ENCODE data around the gene RPL13. TPM values are rescaled to one million over a fixed set of nuclear protein-coding genes. Genes with fewer than 3 reads are reported as not detected.

RPL13 gene
- total and polyA plus RNA-seq, 2 of the 13 experiments (the other 11 are each of a cell fraction or from before 2014, with no cell fraction given): 2,988 to 4,411 TPM

GRCh38 chr16:89563639-89564392 is 3.3 kb downstream of the RPL13 start (continued):
- TF ChIP-seq ZNF672 (CRISPR knock-in tag; IDR thresholded peaks at IDR 0.05): no peak
- TF ChIP-seq MATR3 (CRISPR knock-in tag; IDR thresholded peaks at IDR 0.05): no peak
- no peak for TF ChIP-seq ZNF567 (CRISPR knock-in tag; IDR thresholded peaks at IDR 0.05; ENCODE audit: borderline replicate concordance)
- no peak for TF ChIP-seq ZNF816 (CRISPR knock-in tag; IDR thresholded peaks at IDR 0.05; ENCODE audit: borderline replicate concordance)
- no peak for TF ChIP-seq EZH2 (conservative IDR thresholded peaks at IDR 0.05; ENCODE audit: low read depth, low read length)
- no peak for TF ChIP-seq ASH2L (IDR thresholded peaks at IDR 0.05; ENCODE audit: insufficient read length, low read depth, low read length)
- TF ChIP-seq ZNF253 (CRISPR knock-in tag; IDR thresholded peaks at IDR 0.05; ENCODE audit: borderline replicate concordance): no peak
- no peak for TF ChIP-seq ZNF18 (CRISPR knock-in tag; IDR thresholded peaks at IDR 0.05; ENCODE audit: insufficient replicate concordance)
- no peak for TF ChIP-seq MIER2 (CRISPR knock-in tag; IDR thresholded peaks at IDR 0.05)
- no peak for TF ChIP-seq ZNF646 (CRISPR knock-in tag; IDR thresholded peaks at IDR 0.05)
- no peak for TF ChIP-seq ZBTB46 (CRISPR knock-in tag; IDR thresholded peaks at IDR 0.05; ENCODE audit: borderline replicate concordance)
- no peak for TF ChIP-seq MAFF (IDR thresholded peaks at IDR 0.05; ENCODE audit: low read depth, low read length)
- TF ChIP-seq BRD4 (CRISPR knock-in tag; IDR thresholded peaks at IDR 0.05): no peak
- peak; percentile 19; the same call in 1 of the 2 replicates for TF ChIP-seq ZNF335 (CRISPR knock-in tag; IDR thresholded peaks at IDR 0.05)
- 0 out of 2 replicates have a peak, but pooled peaks have one; percentile 42 for TF ChIP-seq ZSCAN21 (CRISPR knock-in tag; IDR thresholded peaks at IDR 0.05; ENCODE audit: borderline replicate concordance)
- TF ChIP-seq SIX1 (CRISPR knock-in tag; IDR thresholded peaks at IDR 0.05; ENCODE audit: borderline replicate concordance): no peak
- no peak for TF ChIP-seq NR2F2 (IDR thresholded peaks at IDR 0.05; ENCODE audit: borderline replicate concordance, low read depth)
- TF ChIP-seq NCOA5 (CRISPR knock-in tag; IDR thresholded peaks at IDR 0.05): no peak
- TF ChIP-seq POLR2A (IDR thresholded peaks at IDR 0.05; ENCODE audit: insufficient read depth in 1 of 2, low read depth in 2 of 2, low read length in 2 of 2): peak; percentile 57 to 61; a peak in 3 of 4 replicates
- TF ChIP-seq THAP8 (CRISPR knock-in tag; IDR thresholded peaks at IDR 0.05; ENCODE audit: borderline replicate concordance): no peak
